SK-N-MC (cell line): ENCODE data around the gene SLC16A3.

Experiments used
- DNase-seq: peaks from one replicate; pipeline ENCODE4 v3.0.0-alpha.2; 2011; ENCODE audit warnings: low read depth, low spot score
- H3K27ac ChIP-seq: fragments of 200-600 bp; sonication (generic); 2 replicates; pipeline ENCODE4 v1.5.1; 2016; ENCODE audit warnings: mixed run types
- H3K36me3 ChIP-seq: fragments of 200-600 bp; sonication (generic); 2 replicates; pipeline ENCODE4 v1.6.1; 2017; ENCODE audit warnings: antibody characterized with exemption, low read length, mixed read lengths; ENCODE audit not compliant: insufficient read depth
- H3K4me3 ChIP-seq: fragments of 200-600 bp; sonication (generic); 2 replicates; pipeline ENCODE4 v1.5.1; 2016
- H3K9ac ChIP-seq: fragments of 200-600 bp; sonication (generic); 2 replicates; pipeline ENCODE4 v1.8.0; 2017; ENCODE audit warnings: mixed run types, mixed read lengths; ENCODE audit not compliant: insufficient read length
- H3K9me3 ChIP-seq: fragments of 200-600 bp; sonication (generic); 2 replicates; pipeline ENCODE4 v1.6.1; 2017; ENCODE audit warnings: low read depth, mild to moderate bottlenecking, antibody characterized with exemption, low read length, moderate library complexity, mixed read lengths
- EZH2 ChIP-seq: fragments of 200-600 bp; sonication (generic); IDR thresholded peaks from one replicate; pipeline ENCODE4 v1.6.1; 2017; ENCODE audit warnings: antibody characterized with exemption
- FOXP2 ChIP-seq: optimal IDR thresholded peaks from 2 replicates; pipeline ENCODE3; 2011; ENCODE audit warnings: mild to moderate bottlenecking, moderate library complexity; ENCODE audit not compliant: insufficient read depth; ENCODE audit errors: extremely low read length, control extremely low read depth
- POLR2AphosphoS5 ChIP-seq: IDR thresholded peaks from 2 replicates; pipeline ENCODE4 v1.6.1; 2012; ENCODE audit warnings: mild to moderate bottlenecking, low read depth, low read length, borderline replicate concordance

SLC16A3 gene

DNA sequence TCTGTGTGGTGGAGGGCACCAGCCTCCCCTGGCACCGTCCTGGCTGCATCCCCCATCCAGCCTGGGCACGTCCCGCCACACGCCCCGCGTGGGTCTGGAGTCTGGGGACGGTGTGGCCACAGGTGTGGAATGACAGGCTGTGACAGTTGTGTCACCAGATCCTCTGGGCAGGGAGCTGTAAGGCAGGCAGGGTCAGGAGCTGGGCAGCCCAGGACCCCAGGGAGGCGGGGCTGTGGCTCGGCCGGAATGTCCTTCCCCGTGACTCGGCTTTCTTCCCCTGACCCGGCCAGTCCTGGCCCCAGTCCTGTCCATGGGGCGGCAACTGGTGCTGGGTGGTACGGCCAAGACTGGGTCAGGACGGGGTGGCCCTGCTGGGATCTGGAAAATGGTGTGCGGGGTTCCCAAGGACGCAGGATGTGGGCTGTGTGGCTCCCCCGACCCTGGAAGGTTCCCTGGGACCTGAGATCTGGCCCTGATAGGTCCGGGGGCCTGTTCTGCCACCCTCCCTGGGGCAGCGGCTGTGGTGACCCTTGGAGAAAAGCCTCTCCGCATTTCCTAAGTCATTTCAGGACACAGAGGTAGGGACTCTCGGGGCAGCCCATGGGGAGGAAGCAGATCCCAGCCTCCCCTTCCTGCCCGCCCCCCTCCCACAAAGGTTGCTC is 3.3 kb upstream of the SLC16A3 start:
- H3K9ac ChIP-seq: no peak overlapping the region
- DNase-seq: no peak
- no peak overlapping the region for H3K4me3 ChIP-seq
- no peaks in the 10 kb centered on the region for H3K36me3 ChIP-seq
- H3K27ac ChIP-seq: no peak overlapping the region
- H3K9me3 ChIP-seq: no peaks in the 10 kb centered on the region
- TF ChIP-seq POLR2AphosphoS5 (no peak), EZH2 (no peak), FOXP2 (no peak)

DNA sequence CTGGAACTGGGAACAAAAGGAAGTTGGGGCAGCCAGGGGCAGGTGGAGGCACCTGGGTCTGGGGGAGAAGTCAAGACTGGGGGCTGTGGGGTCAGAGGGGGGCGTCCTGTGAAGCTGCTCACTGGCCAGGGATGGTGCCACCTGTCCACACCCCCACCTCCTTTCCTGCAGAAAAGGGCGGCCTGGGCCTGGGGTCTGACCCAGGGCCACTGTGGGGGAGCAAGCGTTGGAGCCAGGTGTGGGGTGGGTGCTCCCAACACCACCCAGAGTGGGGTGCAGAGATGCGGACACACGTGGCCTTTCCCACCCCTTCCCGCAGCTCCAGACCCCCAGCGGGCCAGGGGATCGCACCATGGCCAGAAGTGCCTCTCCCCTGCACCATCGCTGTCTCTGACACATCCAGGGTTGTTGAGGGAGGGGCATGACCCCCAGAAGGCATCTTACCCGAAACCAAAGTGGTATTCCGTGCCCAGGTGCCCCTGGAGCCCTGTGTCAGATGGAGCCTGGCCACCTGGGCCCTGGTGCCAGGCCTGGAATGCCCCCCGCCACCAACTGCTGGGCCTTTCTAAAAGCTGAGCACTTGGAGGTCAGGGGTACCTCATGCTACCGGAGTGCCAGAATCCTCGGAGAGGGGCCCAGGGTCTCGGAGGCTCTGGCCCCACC is 2.6 kb upstream of the SLC16A3 start:
- TF ChIP-seq POLR2AphosphoS5 (no peak), EZH2 (no peak), FOXP2 (no peak)
- Histone ChIP-seq H3K36me3 (no peaks in the 10 kb centered on the region), H3K9me3 (no peaks in the 10 kb centered on the region), H3K27ac (no peak overlapping the region), H3K4me3 (no peak overlapping the region), H3K9ac (no peak overlapping the region)
- DNase-seq: no peak

DNA sequence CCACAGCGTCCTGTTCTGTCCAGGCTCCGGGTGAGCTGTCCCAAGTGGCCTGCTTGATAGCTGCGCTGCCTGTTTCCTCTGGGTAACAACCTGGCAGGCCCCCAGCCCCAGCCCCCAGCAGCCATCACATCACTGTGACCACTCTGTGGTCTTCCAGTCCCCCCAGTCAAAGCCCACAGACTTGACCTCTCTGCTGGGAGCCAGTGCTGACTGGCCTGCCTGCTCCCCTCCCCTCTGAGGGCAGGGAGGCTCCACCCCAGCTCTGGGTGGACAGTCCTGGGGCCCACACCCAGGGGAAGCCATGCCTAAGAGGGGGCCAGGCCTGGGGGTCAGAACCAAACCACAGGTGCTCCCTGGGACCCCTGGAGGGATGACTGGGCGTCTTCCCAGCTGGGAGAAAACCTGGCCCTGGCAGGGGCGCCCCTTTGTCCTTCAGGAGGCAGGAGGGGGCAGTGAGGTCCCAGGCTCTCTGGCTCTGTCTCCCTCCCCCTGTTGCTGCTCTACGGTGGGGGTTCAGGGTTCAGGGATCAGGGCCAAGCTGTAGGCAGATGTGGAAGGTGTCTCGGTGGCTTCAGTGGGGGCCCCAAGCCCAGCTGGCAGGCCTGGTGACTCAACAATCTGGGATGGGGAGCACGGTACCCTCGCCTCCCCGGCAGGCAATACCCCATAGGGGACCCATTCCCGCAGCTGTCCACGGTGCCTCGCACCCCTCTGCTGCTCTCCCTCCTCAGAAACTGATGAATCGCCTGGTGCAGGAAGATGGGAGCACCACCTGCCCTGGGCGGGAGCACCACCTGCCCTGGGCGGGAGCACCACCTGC is 1.8 kb upstream of the SLC16A3 start:
- H3K9me3 ChIP-seq: no peaks in the 10 kb centered on the region
- no peak for DNase-seq
- no peaks in the 10 kb centered on the region for H3K36me3 ChIP-seq
- TF ChIP-seq FOXP2 (no peak), POLR2AphosphoS5 (no peak), EZH2 (no peak)
- no peak overlapping the region for H3K4me3 ChIP-seq
- H3K9ac ChIP-seq: no peak overlapping the region
- no peak overlapping the region for H3K27ac ChIP-seq

DNA sequence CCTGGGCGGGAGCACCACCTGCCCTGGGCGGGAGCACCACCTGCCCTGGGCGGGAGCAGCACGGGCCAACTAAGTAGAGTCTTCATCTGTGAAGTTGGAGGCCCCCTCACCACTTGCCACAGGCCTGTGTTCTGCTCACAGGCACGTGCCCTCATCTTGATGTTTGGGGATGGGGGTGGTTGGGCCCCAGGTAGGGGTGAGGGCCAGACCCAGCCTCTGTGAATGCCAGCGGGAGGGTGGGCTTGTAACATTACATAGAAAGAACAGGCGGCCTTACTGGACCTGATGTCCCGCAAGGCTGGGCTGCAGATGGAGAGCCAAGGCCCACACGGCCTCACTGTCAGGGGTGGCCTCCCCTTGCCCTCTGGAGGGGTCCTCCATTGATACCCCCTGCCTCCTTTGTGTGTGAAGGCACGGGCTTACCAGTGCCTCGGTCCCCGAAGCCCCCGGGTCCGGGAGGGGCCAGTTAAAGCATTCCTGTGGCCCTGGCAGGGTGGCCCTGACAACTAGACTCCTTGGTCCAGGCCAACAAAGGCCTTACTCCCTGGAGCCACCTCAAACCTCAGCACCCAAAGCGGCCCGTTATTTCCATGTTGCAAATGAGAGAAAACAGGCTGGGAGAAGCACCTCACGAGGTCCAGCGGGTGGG is 1.1 kb upstream of the SLC16A3 start:
- DNase-seq: no peak
- Histone ChIP-seq H3K4me3 (no peak overlapping the region), H3K9ac (no peak overlapping the region), H3K9me3 (no peaks in the 10 kb centered on the region), H3K36me3 (no peaks in the 10 kb centered on the region), H3K27ac (no peak overlapping the region)
- TF ChIP-seq POLR2AphosphoS5 (no peak), FOXP2 (no peak), EZH2 (no peak)

DNA sequence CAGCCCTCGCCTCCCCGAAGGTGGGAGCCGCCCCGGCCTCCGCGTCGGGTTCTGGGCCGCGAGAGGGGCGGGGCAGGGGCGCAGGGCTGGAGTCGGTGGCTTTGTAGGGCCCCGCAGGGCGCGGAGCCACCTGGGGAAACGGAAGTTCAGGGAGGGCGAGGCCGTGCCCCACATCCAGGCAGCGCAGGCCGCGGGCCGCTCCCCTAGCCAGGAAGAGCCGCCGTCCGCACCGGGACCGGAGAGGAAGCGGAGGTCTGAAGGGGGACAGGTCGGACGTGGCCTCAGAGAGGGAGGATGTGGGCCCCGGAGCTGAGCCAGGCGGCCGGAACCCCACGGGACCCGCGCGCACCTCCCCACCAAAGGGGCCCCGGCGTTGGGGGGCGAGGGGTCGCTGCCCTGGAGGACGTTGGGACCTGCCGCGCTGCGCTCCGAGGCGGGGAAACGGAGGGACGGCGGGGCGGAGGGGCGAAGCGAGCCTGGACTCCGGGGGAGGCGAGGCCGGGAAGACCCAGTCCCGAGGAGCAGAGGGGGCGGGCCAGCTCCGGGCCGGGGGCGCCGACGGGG is 482 bp upstream of the SLC16A3 start:
- H3K4me3 ChIP-seq: no peak overlapping the region
- no peak for DNase-seq
- TF ChIP-seq EZH2 (no peak), FOXP2 (no peak), POLR2AphosphoS5 (no peak)

DNA sequence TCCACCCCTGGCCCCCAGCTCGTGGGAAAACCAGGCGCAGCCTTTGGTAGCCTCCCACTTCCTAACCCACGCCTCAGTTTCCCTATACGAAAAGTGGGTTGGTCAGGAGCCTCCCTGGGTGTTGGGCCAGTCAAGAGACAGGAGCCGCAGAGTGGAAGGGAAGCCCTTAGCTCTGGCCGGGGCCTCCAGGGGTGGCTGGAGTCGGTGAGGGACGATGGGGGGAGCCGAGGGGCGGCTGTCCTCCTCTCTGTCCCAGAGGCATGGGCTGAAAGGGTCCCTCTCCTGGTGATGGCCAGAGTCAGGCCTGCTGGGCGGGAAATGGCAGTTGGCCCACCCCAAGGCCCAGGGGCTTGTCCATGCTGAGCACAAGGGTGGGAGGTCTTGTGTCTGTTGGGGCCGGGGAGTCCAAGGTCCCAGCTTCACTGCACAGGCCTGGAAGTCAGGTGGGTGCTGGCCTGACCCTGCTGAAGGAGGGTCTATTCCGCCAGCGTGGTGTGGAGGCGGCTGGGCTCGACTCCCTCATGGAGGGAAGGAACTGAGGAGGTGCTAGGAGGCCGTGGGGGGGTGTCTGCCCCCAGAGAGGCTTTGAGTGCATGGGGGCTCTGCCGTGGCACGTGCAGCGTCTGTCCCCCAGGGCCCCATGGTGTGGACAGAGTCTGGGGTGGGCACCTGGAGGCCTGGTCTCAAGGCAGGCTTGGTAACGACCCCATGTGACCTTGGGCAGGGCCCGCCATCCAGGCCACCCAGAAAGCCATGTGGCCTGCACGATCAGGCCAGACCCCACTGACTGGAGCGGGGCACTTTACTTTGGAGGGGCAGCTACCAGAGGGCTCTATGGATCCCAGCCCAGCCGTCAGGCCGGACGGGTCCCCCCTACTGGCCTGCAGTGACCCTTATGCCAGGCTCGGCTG is 1.1 kb downstream of the SLC16A3 start:
- no peaks in the 10 kb centered on the region for H3K9me3 ChIP-seq
- no peak overlapping the region for H3K4me3 ChIP-seq
- DNase-seq: no peak
- no peak for TF ChIP-seq POLR2AphosphoS5
- TF ChIP-seq EZH2: no peak
- no peak for TF ChIP-seq FOXP2
- H3K27ac ChIP-seq: no peak overlapping the region
- no peaks in the 10 kb centered on the region for H3K36me3 ChIP-seq
- no peak overlapping the region for H3K9ac ChIP-seq

More for the DNA sequence above, 482 bp upstream of the SLC16A3 start:
- no peak overlapping the region for H3K27ac ChIP-seq
- no peaks in the 10 kb centered on the region for H3K36me3 ChIP-seq
- no peak overlapping the region for H3K9ac ChIP-seq
- H3K9me3 ChIP-seq: no peaks in the 10 kb centered on the region

DNA sequence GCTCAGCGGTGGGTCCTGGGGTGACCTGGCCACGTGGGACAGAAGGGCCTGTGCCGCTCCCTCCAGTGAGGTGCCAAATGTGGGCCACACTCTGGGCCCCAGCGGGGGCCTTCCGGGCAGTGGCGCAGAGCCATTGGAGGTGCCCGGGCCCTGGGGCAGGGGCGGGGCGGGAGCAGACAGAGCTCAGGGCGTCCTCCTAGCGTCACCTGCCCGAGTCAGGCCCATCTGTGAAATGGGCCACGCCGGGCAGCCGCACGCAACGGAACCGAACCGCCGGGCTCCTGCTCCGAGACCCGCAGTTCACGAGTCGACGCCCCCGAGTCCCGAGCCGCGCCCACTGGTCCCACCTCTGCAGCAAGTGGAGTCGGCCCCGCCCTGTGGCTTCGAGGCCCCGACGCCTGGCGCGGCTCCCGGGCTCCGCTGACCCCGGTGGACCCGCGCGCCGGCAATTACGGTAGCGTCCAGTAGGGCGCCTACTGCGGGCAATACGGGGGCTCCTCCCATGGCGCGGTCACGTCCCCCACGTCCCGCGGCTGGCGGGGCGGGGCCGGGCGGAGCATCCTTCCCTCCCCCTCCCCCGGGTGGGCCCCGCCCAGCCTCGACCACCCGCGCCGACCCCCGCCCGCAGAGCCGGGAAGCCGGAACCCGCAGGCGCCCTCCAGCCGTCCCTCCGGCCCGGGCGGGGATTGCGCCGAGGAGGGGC is 1.9 kb downstream of the SLC16A3 start:
- TF ChIP-seq EZH2: no peak
- no peak for TF ChIP-seq FOXP2
- no peak for TF ChIP-seq POLR2AphosphoS5

More for the DNA sequence above, 1.9 kb downstream of the SLC16A3 start:
- no peaks in the 10 kb centered on the region for H3K36me3 ChIP-seq
- no peak for DNase-seq
- H3K27ac ChIP-seq: no peak overlapping the region
- H3K4me3 ChIP-seq: no peak overlapping the region
- H3K9ac ChIP-seq: no peak overlapping the region
- no peaks in the 10 kb centered on the region for H3K9me3 ChIP-seq
